ENCODE results near the gene CRYAB. TPM values are rescaled to one million over a fixed set of nuclear protein-coding genes. Genes with fewer than 3 reads are reported as not detected.
A peak's percentile ranks its signal among the peaks of the same experiment; 100 is the strongest.

Gene CRYAB
- polyA plus RNA-seq, 2 of the 4 experiments (the other 2 are of a cell fraction) = 1.1 to 25.3 TPM

DNA sequence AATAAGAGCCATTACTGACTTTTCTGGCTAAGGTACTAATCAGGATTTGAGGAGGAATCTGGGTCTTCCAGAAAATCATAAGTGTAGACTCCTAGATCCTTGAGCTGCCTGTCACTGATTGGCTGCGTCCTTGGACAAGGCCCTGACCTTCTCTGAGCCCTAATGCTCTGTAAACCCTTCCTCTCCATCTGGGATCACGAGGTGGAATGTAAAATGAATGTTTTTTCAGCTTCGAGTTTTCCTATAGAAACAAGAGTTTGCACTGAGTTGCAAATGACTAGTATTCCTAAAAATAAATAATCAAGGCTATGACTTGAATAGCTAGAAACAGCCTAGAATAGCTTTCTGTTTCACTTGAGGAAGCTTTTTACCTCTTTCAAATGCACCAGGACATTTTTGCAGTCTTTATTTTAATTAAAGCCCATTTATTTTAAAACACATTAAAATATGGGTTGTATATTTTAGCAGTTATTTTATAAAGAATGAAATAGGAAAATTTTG, 24.5 kb upstream of the CRYAB start:
- FAIRE-seq = no peak

DNA sequence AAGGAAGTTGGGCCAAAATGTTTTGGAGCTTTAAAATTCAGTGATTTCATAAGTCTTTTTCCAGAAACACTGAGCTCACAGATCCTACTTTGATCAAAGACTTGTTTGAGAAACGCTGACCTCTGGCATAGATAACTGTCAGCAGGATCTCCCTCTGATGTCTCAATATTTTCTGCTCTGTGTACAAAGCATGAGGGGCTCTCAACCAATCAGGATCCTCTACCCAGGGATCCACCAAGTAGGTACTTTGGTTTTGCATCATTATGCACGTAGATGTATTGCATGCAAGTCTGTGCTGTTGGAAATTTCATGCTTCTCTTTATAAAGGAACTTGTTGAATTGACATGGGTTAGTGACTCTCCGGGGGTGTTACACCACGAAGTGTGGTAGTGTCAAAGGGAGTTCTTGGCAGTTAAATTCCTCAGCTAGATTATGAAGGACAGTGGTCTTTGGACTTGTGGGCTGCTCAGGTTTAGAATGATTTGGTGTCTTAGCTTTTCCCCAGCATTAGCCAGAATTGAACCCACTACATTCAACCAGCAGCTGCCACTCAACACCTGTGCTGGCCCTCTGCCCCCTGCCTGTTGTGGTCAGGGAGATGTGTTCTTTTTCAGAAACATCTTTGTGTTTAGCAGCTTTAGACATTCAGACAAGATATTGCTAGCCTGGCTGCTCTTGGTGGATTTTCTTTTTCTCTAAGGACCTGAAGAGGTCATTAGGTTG, 23.9 kb upstream of the CRYAB start:
- Histone ChIP-seq H3K4me3 (no peak overlapping the region), H3K27ac (peak overlapping the region; percentile 89 to 95), H3K4me2 (peak overlapping the region; percentile 97), H3K9me3 (no peaks in the 10 kb centered on the region), H3K4me1 (peaks cover 63% of the 10 kb centered on the region)
- CTCF ChIA-PET = interaction anchor here (0.7 to 12.2 kb wide), 5 partner anchors 9 to 224 kb away, joined by 4 to 172 read pairs (median 8); no protein-coding TSS in a partner anchor
- POLR2A ChIA-PET = interaction anchor here (2.9 kb wide), 1 partner anchor 9 kb away, joined by 17 read pairs; no protein-coding TSS in a partner anchor
- 62% methylated on average over 4 of the region's 4 CpGs for WGBS (ENCODE audit: missing lambda C conversion rate)
- DNase-seq (ENCODE audit: low read depth in 1 of 2, low spot score in 1 of 2) (no peak), ATAC-seq (no peak), FAIRE-seq (no peak)
- TF ChIP-seq POLR2AphosphoS2 (conservative IDR thresholded peaks at IDR 0.05; ENCODE audit: low read length) (no peak), HDAC2 (IDR thresholded peaks at IDR 0.05) (no peak)
- TF ChIP-seq, protein P1, sequence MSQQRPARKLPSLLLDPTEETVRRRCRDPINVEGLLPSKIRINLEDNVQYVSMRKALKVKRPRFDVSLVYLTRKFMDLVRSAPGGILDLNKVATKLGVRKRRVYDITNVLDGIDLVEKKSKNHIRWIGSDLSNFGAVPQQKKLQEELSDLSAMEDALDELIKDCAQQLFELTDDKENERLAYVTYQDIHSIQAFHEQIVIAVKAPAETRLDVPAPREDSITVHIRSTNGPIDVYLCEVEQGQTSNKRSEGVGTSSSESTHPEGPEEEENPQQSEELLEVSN (IDR thresholded peaks at IDR 0.05; ENCODE audit: borderline replicate concordance, low read depth) = no peak

More for the DNA sequence above, 24.5 kb upstream of the CRYAB start:
- H3K9me3 ChIP-seq = no peaks in the 10 kb centered on the region
- H3K4me2 ChIP-seq = peak overlapping the region; percentile 97
- TF ChIP-seq, protein P2, sequence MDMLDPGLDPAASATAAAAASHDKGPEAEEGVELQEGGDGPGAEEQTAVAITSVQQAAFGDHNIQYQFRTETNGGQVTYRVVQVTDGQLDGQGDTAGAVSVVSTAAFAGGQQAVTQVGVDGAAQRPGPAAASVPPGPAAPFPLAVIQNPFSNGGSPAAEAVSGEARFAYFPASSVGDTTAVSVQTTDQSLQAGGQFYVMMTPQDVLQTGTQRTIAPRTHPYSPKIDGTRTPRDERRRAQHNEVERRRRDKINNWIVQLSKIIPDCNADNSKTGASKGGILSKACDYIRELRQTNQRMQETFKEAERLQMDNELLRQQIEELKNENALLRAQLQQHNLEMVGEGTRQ (IDR thresholded peaks at IDR 0.05) = no peak
- TF ChIP-seq NPAS2 (CRISPR knock-in tag; IDR thresholded peaks at IDR 0.05; ENCODE audit: borderline replicate concordance) (no peak), NR3C1 (IDR thresholded peaks at IDR 0.05) (no peak), MAZ (IDR thresholded peaks at IDR 0.05; ENCODE audit: borderline replicate concordance, low read depth, low read length) (no peak), EHF (CRISPR knock-in tag; IDR thresholded peaks at IDR 0.05) (no peak), PHF8 (IDR thresholded peaks at IDR 0.05; ENCODE audit: borderline replicate concordance, low read depth) (no peak), ESRRA (IDR thresholded peaks at IDR 0.05; ENCODE audit: borderline replicate concordance, low read length) (no peak)
- TF ChIP-seq, protein P3, sequence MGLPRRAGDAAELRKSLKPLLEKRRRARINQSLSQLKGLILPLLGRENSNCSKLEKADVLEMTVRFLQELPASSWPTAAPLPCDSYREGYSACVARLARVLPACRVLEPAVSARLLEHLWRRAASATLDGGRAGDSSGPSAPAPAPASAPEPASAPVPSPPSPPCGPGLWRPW (IDR thresholded peaks at IDR 0.05) = no peak
- TF ChIP-seq, protein P4, sequence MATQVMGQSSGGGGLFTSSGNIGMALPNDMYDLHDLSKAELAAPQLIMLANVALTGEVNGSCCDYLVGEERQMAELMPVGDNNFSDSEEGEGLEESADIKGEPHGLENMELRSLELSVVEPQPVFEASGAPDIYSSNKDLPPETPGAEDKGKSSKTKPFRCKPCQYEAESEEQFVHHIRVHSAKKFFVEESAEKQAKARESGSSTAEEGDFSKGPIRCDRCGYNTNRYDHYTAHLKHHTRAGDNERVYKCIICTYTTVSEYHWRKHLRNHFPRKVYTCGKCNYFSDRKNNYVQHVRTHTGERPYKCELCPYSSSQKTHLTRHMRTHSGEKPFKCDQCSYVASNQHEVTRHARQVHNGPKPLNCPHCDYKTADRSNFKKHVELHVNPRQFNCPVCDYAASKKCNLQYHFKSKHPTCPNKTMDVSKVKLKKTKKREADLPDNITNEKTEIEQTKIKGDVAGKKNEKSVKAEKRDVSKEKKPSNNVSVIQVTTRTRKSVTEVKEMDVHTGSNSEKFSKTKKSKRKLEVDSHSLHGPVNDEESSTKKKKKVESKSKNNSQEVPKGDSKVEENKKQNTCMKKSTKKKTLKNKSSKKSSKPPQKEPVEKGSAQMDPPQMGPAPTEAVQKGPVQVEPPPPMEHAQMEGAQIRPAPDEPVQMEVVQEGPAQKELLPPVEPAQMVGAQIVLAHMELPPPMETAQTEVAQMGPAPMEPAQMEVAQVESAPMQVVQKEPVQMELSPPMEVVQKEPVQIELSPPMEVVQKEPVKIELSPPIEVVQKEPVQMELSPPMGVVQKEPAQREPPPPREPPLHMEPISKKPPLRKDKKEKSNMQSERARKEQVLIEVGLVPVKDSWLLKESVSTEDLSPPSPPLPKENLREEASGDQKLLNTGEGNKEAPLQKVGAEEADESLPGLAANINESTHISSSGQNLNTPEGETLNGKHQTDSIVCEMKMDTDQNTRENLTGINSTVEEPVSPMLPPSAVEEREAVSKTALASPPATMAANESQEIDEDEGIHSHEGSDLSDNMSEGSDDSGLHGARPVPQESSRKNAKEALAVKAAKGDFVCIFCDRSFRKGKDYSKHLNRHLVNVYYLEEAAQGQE (IDR thresholded peaks at IDR 0.05) = no peak
- TF ChIP-seq, protein P5, sequence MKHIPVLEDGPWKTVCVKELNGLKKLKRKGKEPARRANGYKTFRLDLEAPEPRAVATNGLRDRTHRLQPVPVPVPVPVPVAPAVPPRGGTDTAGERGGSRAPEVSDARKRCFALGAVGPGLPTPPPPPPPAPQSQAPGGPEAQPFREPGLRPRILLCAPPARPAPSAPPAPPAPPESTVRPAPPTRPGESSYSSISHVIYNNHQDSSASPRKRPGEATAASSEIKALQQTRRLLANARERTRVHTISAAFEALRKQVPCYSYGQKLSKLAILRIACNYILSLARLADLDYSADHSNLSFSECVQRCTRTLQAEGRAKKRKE (CRISPR knock-in tag; IDR thresholded peaks at IDR 0.05; ENCODE audit: low read depth) = no peak
- TF ChIP-seq, protein P6, sequence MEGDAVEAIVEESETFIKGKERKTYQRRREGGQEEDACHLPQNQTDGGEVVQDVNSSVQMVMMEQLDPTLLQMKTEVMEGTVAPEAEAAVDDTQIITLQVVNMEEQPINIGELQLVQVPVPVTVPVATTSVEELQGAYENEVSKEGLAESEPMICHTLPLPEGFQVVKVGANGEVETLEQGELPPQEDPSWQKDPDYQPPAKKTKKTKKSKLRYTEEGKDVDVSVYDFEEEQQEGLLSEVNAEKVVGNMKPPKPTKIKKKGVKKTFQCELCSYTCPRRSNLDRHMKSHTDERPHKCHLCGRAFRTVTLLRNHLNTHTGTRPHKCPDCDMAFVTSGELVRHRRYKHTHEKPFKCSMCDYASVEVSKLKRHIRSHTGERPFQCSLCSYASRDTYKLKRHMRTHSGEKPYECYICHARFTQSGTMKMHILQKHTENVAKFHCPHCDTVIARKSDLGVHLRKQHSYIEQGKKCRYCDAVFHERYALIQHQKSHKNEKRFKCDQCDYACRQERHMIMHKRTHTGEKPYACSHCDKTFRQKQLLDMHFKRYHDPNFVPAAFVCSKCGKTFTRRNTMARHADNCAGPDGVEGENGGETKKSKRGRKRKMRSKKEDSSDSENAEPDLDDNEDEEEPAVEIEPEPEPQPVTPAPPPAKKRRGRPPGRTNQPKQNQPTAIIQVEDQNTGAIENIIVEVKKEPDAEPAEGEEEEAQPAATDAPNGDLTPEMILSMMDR (IDR thresholded peaks at IDR 0.05) = no peak
- DNase-seq (ENCODE audit: low read depth in 1 of 2, low spot score in 1 of 2) = no peak
- ChIA-PET CTCF (interaction anchor here (1.6 to 12.2 kb wide), 4 partner anchors 8 to 60 kb away, joined by 6 to 172 read pairs (median 8); no protein-coding TSS in a partner anchor), POLR2A (interaction anchor here (0.7 to 2.9 kb wide), 2 partner anchors 9 to 14 kb away, joined by 3 to 17 read pairs; no protein-coding TSS in a partner anchor)
- H3K4me1 ChIP-seq = peaks cover 63% of the 10 kb centered on the region
- WGBS (ENCODE audit: missing lambda C conversion rate) = 62% methylated on average over 3 of the region's 3 CpGs
- H3K27ac ChIP-seq = peak overlapping the region; percentile 89 to 95
- no peak for ATAC-seq
- H3K4me3 ChIP-seq = peak overlapping the region; percentile 71

Data from A549 (cell line).